GM21360 (cell line): Measurements from ENCODE around the gene CCDC160.
"Not testable (repeated sequence)": the region's sequence is repeated elsewhere in the genome, so short reads cannot be mapped to it uniquely, and the experiment has no call there.

Source experiments
- ATAC-seq: cut with Tn5 transposase; IDR thresholded peaks from one replicate; pipeline ENCODE4 v1.9.1; 2021; ENCODE audit warnings: mild to moderate bottlenecking, moderate library complexity; ENCODE audit not compliant: unreplicated experiment

Gene CCDC160

DNA sequence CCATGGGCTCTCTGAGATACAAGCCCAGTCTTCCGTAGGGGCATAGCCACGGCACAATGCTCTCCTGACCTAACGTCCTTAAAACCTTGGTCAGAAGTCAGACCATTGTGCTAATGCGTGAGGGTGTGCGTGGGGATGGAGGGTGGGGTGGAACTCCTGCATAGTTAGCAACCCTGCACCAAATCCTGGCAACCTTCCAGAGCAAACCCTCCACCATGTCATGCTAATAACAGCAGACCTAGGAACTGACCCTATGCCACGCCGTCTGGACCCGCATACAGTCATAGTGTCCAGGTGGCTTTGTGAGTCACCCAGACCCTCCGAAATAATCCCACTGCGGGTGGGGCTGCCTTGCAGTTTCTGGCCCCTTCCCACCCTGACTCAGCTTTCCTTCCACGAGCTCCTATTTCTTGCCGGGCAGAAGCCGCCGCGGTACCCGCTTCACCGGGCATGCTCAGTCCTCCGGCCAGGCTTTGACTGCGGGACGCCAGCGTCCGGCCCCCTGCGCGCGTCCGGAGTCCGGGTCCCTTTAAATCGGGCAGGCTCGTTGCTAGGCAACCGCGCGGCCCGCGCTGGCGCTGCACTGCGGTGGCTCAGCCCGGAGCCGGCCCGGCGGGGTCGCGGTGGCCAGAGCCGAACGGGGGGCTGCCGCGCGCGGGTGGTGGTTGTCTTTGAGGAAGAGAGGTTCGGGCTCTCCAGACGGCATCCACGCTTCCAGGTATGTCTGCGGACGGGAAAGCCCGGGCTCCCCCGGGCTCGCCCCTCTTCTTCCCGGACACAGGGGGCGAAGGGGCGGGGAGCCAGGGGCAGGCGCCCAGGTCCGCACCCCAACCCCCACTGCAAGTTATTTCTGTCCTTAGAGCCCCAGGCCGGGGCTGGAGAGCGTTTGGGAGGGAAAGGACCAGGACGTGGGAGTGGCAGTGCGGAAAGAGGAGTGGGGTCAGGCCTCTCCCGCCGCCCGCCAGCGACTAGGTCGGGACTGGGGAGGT, at the start of gene CCDC160:
TSS of gene CCDC160 (plus strand) at position 557 of the 989 bp plus-strand sequence. CDS start 7,619 bp downstream, outside the sequence.
- ATAC-seq: no peak

DNA sequence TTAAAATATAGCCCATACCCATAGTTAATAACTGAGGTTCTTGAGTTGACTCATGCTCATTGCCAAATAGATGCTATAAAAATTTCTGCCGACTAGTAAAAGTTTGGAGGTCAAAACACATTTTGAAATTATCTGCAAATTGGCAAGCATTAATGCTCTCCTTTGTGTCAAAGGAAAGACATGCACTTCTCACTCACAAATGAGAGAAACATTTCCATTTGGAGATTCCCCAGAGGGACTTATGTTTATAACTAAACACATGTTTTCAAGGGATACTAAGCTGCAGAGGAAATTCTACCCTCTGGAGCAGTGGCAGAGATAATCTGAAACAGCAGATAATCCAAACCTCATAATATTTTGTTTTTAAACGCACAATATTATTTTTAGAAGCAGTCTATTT, 45.7 kb upstream of the CCDC160 start:
- ATAC-seq: no peak

DNA sequence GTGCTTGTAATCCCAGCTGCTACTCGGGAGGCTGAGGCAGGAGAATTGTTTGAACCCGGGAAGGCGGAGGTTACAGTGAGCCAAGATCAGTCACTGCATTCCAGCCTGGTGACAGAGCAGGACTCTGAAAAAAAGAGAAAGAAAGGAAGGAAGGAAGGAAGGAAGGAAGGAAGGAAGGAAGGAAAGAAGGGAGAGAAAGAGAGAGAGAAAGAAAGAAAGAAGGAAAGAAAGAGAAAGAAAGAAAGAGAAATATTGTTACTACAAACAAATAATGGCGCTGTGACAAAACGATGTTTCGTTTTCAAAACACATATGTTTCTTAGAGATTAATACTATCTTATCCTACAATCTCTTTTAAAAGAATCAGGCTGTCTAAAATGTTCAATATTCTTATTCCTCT, 42.1 kb upstream of the CCDC160 start:
- ATAC-seq: no peak

DNA sequence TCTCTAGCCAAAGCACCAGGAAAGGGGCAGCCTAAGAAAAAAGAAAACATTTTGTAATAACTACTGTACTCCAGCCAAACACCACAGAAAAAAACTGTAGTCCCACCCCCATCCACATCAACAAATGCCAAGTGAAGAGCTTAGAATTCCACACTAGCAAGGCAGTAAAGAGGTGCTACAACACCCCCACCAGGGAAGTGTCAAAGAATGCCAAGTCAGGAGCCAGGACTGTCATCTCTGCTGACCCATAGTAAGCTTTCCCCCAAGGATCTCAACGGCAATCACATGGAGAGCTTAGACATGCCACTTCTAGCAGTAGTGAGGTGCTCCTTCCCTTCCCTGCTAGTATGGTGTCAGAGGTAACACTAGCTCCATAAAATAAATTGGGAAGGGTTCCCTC, 34.4 kb upstream of the CCDC160 start:
- no peak for ATAC-seq

DNA sequence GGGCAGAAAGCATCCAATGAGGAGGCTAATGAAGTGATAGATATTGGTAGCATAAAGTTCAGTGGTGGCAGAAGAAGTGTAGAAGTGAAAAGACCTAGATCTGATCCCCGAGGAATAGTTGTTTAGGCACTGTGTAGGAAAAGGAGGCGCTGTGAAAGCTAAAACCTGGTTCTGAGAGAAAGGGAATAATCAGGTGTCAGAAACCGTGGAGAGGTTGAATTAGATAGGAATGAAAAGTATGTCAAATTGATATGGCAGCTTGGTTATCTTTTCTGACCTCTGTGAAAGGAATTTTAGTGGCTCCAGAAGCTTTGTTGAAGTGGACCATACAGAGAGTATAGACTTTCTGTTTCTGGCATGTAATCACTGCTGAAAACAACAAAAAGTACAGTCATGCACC, 30.8 kb upstream of the CCDC160 start:
- ATAC-seq: no peak

DNA sequence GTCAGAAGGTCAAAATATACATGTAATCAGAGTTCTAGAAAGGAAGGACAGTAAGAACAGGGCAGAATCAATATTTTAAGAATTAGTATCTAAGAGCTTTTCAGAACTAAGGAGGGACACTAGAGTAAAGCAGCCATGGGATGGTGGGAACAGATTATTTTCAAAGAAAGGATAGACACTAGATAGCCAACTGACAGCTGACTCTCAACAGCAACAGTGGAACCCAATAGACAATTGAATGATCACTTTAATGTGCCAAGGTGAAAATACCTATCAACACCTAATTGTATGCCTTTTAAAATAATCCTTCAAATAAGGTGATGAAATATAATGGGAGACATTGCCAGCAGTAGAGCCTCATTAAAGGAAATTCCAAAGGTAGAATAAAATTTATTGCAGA, 26.5 kb upstream of the CCDC160 start:
- ATAC-seq: no peak

DNA sequence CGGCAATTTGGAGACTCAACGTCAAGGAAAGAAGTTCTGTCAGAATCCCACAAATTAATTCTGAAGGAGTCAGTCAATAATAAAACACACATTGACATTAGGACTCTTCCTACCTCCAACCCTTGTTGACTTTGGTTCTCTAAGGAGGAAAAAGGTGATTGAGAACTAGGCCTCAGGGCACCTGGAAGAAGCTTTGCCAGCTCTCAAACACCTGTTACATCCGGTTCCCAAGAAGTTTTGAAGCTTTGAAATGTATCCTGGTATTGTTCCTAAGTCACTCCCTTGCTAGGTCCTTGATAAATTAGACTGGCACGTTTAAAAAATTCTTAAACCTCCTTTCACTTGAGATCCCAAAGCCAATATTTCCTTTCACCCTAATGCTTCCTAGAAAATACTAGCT, 1.7 kb upstream of the CCDC160 start:
- ATAC-seq: no peak

DNA sequence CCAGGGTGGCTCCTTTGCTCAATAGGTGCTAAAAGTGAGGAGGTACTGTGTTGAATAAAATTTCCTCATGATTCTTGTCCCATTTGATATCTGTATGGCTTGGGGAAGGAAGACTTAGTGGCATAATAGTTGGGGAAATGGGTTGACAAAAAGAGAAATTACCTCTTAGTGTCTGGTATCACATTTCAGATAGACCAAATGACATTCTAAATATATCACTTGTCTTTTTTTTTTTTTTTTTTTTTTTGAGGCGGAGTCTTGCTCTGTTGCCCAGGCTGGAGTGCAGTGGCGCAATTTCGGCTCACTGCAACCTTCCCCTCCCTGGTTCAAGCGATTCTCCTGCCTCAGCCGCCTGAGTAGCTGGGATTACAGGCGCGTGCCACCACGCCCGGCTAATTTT, 1.2 kb downstream of the CCDC160 start:
- not testable (repeated sequence) for ATAC-seq

DNA sequence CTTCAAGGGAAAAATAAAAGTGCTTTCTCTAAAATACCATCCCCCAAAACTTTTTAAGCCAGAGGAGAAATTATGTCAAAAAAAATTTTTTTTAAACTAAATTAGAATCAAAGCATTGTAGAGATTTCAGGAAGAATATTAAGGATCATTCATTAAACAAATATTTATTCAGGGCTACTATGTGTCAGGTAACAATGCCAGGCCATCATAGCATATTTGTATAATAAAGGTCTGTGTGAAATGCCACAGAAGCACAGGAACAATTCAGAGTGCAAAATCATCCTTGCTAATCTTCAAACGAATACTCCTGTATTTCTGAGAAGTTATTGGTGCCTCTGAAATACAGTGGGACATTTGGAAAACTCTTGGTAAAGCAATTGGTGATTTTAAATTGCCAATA, 2.0 kb downstream of the CCDC160 start:
- no peak for ATAC-seq

DNA sequence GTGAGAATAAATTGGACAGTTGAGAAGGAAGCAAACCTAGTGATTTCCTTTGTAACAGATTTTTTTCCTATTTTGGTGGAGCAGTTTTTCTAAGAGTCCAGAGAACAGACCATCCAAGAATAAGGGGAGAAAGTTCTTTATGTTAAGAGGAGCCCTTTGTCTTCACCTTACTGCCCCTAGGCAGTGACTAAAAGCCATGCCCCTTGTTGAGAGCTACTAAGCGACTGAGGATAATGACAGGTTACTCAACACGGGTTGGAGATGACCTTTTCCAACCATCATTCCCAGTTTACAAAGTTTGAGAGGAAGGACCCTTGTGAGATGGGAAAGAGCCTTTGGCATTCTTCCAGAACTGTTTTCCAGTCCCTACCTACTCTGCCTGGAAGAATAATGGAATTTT, 3.2 kb downstream of the CCDC160 start:
- ATAC-seq: no peak

DNA sequence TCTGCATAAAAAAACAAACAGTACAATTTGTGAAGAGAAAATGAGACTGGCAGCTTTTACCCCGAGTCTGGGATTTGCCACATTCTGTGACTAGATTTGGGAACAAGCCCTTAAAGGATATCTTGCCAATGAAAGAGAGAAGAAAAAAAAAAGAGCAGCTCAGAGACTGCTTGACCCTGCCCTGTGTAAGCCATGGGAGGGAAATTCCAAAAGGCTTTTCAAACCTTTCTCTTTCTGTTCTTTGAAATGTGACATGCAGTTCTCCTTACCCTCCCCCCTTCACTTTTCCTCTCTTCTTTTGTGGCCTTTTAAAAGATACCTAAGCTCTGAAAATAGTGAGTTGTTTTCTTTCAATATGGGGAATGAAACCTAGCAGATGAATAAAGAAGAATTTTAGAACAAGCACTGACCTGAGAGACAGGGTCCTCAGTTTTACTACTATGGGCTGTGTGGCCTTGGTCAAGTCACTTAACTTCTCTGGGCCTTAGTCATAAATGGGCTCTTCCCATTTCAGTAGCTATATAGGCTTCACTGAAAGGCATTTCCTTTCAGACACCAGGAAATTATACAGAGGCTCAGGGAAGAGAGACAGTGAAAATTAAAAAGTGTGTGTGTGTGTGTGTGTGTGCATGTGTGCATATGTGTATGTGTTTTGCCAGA, 5.1 kb downstream of the CCDC160 start:
- ATAC-seq: no peak

DNA sequence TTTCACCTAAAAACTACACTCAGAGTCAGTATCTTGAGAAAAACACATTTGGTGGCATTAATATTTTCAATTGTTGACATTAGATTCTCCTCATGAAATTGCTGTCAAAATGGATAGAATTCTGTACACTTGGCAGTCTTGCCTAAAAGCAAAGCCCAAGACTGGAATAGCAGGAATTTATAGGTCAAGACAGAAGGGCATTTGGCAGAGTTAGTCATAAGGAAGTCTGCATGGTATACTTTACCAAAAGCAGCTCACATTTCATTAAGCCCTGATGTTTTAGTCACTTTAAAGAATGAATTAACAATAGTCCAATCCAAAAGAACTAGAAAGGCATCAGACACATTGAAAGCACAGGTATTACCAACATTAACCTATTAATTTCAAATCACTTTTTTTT, 7.1 kb downstream of the CCDC160 start:
- no peak for ATAC-seq

DNA sequence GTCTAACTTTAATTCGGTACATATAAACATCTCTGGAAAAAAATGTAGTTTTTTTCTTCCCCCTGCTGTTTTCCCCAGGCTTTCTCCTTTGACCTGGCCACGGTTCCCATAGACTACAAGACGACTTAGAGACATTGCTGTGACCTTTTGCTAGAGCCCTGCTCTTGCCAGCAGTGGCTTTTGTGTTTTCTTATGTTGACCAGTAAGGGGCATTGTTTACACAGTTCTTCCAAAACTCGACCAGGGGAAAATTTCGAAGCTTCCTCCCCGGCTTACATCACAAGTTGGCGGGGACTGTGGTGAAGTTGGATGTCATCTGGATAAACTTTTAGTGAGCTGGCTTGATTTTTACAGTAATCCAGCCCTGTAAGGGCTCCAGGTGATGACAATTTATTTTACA, 9.3 kb downstream of the CCDC160 start:
- no peak for ATAC-seq

DNA sequence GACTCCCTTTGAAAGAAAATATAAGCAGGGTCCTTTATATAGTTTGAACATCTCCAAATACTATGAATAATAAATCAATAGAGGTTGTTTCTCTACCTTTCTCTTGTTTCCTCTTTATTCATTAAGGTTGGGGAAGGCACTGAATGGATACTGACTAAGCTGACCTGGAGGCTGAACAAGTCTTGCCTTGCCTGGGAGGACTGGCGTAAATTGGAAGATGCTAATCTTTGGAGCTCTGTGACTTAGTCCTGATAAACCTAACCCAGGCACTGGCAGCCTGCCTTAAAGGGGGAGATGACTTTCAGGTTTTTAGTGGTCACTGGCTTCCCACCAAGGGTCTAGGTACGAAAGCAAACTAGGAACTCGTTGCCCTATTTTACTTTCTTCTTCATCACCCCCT, 10.5 kb downstream of the CCDC160 start:
- ATAC-seq: no peak

DNA sequence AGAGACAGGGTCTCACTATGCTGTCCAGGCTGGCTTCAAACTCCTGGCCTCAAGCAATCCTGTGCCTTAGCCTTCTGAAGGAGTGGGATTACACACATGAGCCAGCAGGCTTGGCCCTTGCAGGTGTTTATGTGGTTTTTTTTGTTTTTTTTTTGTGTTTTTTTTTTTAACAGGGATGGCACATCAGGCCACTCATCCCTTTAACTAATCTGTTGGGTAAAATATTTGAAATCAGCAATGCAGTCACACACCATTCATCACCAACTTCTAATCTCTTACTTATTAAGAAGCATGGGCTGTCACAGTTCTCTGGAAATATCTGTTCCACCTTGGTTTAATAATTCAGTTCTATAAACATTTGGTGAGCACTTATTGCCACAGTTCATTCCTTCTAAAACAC, 12.3 kb downstream of the CCDC160 start:
- no peak for ATAC-seq

DNA sequence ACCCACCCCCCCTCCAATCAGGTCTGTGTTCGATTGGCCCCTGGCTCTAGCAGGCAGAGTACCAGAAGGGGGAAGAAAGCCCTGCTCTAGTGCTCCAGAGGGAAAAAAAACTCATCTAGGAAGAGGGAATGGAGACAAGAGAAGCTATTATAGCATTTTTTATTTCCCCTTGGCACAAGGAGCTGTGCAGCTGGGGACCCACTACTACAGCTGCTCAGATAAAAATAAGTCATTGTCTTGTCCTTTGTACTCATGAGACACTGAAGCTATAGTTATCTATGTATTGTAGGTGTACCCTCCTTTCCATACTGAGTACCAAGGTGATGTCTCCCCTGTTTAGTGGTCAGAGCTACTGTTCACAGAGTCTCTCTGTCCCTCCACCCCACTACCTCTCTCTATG, 14.3 kb downstream of the CCDC160 start:
- ATAC-seq: no peak

DNA sequence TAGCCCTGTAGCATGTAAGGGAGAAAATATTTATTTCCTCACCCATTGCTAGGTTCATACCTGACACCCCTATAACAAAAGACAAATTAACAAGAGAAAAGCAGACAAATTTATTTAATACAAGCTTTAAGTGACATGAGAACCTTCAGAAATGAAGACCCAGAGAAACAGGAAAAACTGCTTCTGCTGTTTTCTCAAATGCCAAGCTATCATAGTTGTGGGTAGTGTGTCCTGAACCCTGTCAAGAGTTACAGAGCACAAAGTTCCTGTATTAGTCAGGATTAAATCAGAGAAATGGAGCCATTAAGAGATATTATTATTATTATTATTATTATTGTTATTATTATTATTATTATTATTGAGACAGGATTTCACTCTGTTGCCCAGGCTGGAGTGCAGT, 17.5 kb downstream of the CCDC160 start:
- ATAC-seq: no peak

DNA sequence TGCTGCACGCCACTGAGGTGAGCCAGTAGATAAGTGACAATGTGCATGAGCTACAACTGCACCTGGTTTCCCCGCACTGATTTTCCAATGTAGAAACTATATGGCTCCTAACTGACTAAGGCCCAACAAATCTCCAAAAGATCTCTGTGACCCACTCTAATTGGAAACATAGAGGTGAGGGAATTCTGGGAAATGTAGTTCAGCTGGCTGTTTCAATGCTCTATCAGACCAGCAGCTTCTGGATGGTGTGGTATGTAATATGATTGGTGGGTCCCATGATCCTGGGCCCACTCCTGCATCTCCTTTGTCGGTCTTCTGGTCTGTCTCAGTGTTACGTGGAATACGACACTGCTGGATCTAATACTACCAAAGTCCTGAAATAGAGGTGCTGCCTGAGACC, 18.6 kb downstream of the CCDC160 start:
- no peak for ATAC-seq

DNA sequence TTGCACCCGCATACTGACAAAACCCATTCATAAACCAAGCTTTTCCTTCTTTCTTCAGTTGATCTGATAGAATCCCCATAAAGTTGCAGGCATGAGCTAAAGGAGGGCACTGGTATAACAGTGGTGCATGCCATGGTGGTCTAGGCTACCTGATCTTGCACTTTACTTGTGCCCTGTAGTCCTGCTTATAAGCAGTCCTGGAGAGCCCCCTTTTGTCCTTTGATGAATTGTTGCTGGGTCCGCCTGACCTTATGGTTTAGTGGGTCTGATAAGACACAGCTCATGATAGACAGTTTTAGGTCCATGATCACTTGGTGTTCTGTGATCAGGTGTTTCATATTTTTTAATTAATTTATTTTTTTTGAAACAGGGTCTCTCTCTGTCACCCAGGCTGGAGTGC, 19.7 kb downstream of the CCDC160 start:
- no peak for ATAC-seq

DNA sequence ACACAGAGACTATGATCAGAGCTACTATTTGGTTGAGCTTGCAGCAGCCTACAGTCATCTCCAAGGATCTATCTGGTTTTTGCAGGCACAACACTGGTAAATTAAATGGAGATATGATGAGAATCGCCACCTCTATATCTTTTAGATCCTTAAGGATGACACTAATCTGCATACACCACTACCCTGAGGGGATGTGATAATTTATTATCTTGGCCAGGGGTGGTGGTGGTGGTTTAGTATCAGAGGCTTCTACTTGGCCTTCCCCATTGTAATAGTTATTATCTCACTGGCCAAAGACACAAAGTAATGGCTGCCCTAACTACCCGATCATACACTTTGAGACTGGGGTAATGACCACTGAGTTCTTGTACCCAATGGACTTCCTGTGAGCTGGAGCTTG, 21.2 kb downstream of the CCDC160 start:
- no peak for ATAC-seq

DNA sequence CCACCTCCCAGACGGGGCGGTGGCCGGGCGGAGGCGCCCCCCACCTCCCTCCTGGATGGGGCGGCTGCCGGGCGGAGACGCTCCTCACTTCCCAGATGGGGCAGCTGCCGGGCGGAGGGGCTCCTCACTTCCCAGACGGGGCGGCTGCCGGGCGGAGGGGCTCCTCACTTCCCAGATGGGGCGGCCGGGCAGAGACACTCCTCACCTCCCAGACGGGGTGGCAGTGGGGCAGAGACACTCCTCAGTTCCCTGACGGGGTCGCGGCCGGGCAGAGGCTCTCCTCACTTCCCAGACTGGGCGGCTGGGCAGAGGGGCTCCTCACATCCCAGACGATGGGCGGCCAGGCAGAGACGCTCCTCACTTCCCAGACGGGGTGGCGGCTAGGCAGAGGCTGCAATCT, 49.0 kb downstream of the CCDC160 start:
- ATAC-seq: not testable (repeated sequence)

DNA sequence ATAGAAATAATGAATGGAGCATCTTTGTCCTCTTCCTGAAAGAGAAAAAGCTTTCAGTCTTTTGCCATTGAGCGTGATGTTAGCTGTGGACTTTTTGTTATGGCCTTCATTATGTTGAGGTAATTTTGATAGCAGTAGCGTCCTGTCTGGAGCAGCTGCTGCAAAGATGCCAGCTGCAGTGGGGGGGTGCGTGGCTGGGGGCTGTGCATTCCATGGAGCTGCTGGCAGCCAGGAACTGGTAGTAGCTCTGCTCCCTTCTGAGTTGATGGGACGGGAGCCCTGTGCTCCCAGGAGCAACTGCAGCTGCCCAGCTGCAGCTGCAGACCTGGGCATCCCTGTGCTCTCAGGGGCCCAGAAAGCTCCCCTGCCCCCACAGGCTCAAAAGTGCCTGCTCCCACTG, 50.4 kb downstream of the CCDC160 start:
- no peak for ATAC-seq
